Common myeloid progenitor, CD34-positive (primary cell): ENCODE results near the gene SYNM.

ENCODE experiments used
- CTCF ChIA-PET: fragments of 350-600 bp; sonication (Branson Sonifier 250); formaldehyde crosslinking; loops from one replicate; lab custom pipeline; 2021; ENCODE audit warnings: antibody characterized with exemption; lab: Charles Lee
- POLR2A ChIA-PET: fragments of 350-600 bp; sonication (Branson Sonifier 250); formaldehyde crosslinking; loops from one replicate; lab custom pipeline; 2021; ENCODE audit warnings: antibody characterized with exemption; lab: Charles Lee
- DNase-seq, 3 donors: peaks; one replicate each; pipeline versions ENCODE4 v3.0.0 to v3.0.0-alpha.2; 2013
- H3K27ac ChIP-seq, 2 experiments: 1 replicate in 1 of 2; 2 replicates in 1 of 2; pipeline ENCODE4 v1.7.0; 2013; ENCODE audit warnings: inconsistent platforms in 2 of 2, low read length in 2 of 2, mild to moderate bottlenecking in 2 of 2, low read depth in 1 of 2, moderate library complexity in 1 of 2; ENCODE audit not compliant: severe bottlenecking in 2 of 2, insufficient read depth in 1 of 2, poor library complexity in 1 of 2
- H3K27me3 ChIP-seq, 5 experiments: replicated peaks in 2 of 5; 1 replicate in 3 of 5; 2 replicates in 2 of 5; pipeline versions ENCODE4 v1.6.1 to v1.7.0; 2013; ENCODE audit warnings: low read length in 4 of 5, mild to moderate bottlenecking in 2 of 5, moderate library complexity in 2 of 5, inconsistent platforms in 1 of 5; ENCODE audit not compliant: insufficient read depth in 5 of 5, control insufficient read depth in 4 of 5
- H3K36me3 ChIP-seq, 4 experiments: 1 replicate in 2 of 4; 2 replicates in 2 of 4; pipeline versions ENCODE4 v1.6.1 to v1.7.0; 2013; ENCODE audit warnings: low read length in 3 of 4, control low read depth in 1 of 4, mild to moderate bottlenecking in 1 of 4; ENCODE audit not compliant: control insufficient read depth in 4 of 4, insufficient read depth in 4 of 4
- H3K4me1 ChIP-seq, 4 experiments: 1 replicate in 3 of 4; 2 replicates in 1 of 4; pipeline versions ENCODE4 v1.6.1 to v1.7.1; 2013; ENCODE audit warnings: low read length in 3 of 4, mild to moderate bottlenecking in 3 of 4, control low read depth in 1 of 4, inconsistent platforms in 1 of 4, moderate library complexity in 1 of 4; ENCODE audit not compliant: control insufficient read depth in 4 of 4, insufficient read depth in 4 of 4; ENCODE audit errors: control extremely low read depth in 1 of 4
- H3K4me3 ChIP-seq, 7 experiments: 1 replicate in 4 of 7; 2 replicates in 3 of 7; pipeline versions ENCODE4 v1.5.1 to v1.7.0; 2013; ENCODE audit warnings: mild to moderate bottlenecking in 7 of 7, low read length in 6 of 7, moderate library complexity in 6 of 7, inconsistent platforms in 2 of 7, low read depth in 2 of 7, control low read depth in 1 of 7; ENCODE audit not compliant: insufficient read depth in 4 of 7, control insufficient read depth in 1 of 7; ENCODE audit errors: extremely low read depth in 1 of 7
- H3K9me3 ChIP-seq, 5 experiments: 1 replicate in 4 of 5; 2 replicates in 1 of 5; pipeline versions ENCODE4 v1.6.1 to v1.7.1; 2013; ENCODE audit warnings: low read length in 4 of 5, mild to moderate bottlenecking in 2 of 5, inconsistent platforms in 1 of 5, low read depth in 1 of 5, moderate library complexity in 1 of 5; ENCODE audit not compliant: control insufficient read depth in 4 of 5, insufficient read depth in 2 of 5; ENCODE audit errors: control extremely low read depth in 1 of 5
- WGBS: methylation state at CpG from one replicate; pipeline ENCODE4 v1.1.5; 2013; ENCODE audit not compliant: insufficient coverage; 5-methylcytosine and 5-hydroxymethylcytosine counted together

The SYNM gene

GRCh38 chr15:99084965-99085364, 19.9 kb upstream of the SYNM start:
- 100% methylated on average over 1 of the region's 10 CpGs for WGBS
- CTCF ChIA-PET = no interaction called here
- DNase-seq = no peak

GRCh38 chr15:99085413-99086326, 19.2 kb upstream of the SYNM start:
- ChIA-PET CTCF (interaction anchor here (0.6 to 3.9 kb wide), 4 partner anchors 9 to 687 kb away, joined by 3 to 14 read pairs (median 4); no protein-coding TSS in a partner anchor), POLR2A (no interaction called here)
- Histone ChIP-seq H3K27ac (no peak overlapping the region), H3K4me1 (peaks cover 0 to under 1% (median 0%) of the 10 kb centered on the region in 4 experiments), H3K4me3 (no peak overlapping the region), H3K36me3 (no peaks in the 10 kb centered on the region), H3K9me3 (peaks cover 0 to 5% (median 0%) of the 10 kb centered on the region in 5 experiments), H3K27me3 (no peaks in the 10 kb centered on the region)
- no peak for DNase-seq
- 96% methylated on average over 6 of the region's 8 CpGs for WGBS

More at GRCh38 chr15:99084965-99085364, 19.9 kb upstream of the SYNM start:
- no peaks in the 10 kb centered on the region for H3K4me1 ChIP-seq
- H3K36me3 ChIP-seq = no peaks in the 10 kb centered on the region
- H3K27ac ChIP-seq = no peak overlapping the region
- POLR2A ChIA-PET = no interaction called here
- peaks cover 0 to 5% (median 0%) of the 10 kb centered on the region in 5 experiments for H3K9me3 ChIP-seq
- H3K4me3 ChIP-seq = no peak overlapping the region
- no peaks in the 10 kb centered on the region for H3K27me3 ChIP-seq

- no CpG with 5 or more reads among the region's 2 CpGs for WGBS
- Histone ChIP-seq H3K36me3 (no peaks in the 10 kb centered on the region), H3K9me3 (peaks cover 0 to 5% (median 0%) of the 10 kb centered on the region in 5 experiments), H3K4me1 (peaks cover 0 to 4% (median 0%) of the 10 kb centered on the region in 4 experiments), H3K27me3 (no peaks in the 10 kb centered on the region), H3K4me3 (no peak overlapping the region), H3K27ac (no peak overlapping the region)
- DNase-seq = no peak
- ChIA-PET CTCF (interaction anchor here (2.0 to 3.9 kb wide), 2 partner anchors 10 to 14 kb away, joined by 6 to 14 read pairs; no protein-coding TSS in a partner anchor), POLR2A (no interaction called here)
Measured at GRCh38 chr15:99086327-99086667, 18.6 kb upstream of the SYNM start.

- H3K4me3 ChIP-seq = peak overlapping the region in 1 of 7 experiments; percentile 8
- WGBS = 93% methylated on average over 9 of the region's 11 CpGs
- H3K27ac ChIP-seq = no peak overlapping the region
- no peaks in the 10 kb centered on the region for H3K27me3 ChIP-seq
- no peaks in the 10 kb centered on the region for H3K36me3 ChIP-seq
- H3K9me3 ChIP-seq = peaks cover 0 to 4% (median 0%) of the 10 kb centered on the region in 5 experiments
- CTCF ChIA-PET = interaction anchor here (0.5 to 3.9 kb wide), 5 partner anchors 9 to 15 kb away, joined by 3 to 14 read pairs (median 6); no protein-coding TSS in a partner anchor
- no peak for DNase-seq
- POLR2A ChIA-PET = no interaction called here
- H3K4me1 ChIP-seq = peaks cover 0 to 4% (median 0%) of the 10 kb centered on the region in 4 experiments
Measured at GRCh38 chr15:99087405-99087943, 17.4 kb upstream of the SYNM start.

- Histone ChIP-seq H3K27ac (no peak overlapping the region), H3K27me3 (no peaks in the 10 kb centered on the region), H3K36me3 (no peaks in the 10 kb centered on the region), H3K4me1 (peaks cover 0 to 4% (median 0%) of the 10 kb centered on the region in 4 experiments), H3K4me3 (no peak overlapping the region), H3K9me3 (no peaks in the 10 kb centered on the region)
- peak in 2 of 3 donors; percentile 35 to 37 for DNase-seq
- POLR2A ChIA-PET = no interaction called here
- CTCF ChIA-PET = interaction anchor here (2.8 to 4.7 kb wide), 2 partner anchors 11 to 12 kb away, joined by 7 to 14 read pairs; no protein-coding TSS in a partner anchor
- WGBS = no CpG with 5 or more reads among the region's 3 CpGs
Measured at GRCh38 chr15:99090011-99090699, 14.7 kb upstream of the SYNM start.

GRCh38 chr15:99090938-99091337, 13.9 kb upstream of the SYNM start:
- Histone ChIP-seq H3K9me3 (no peaks in the 10 kb centered on the region), H3K4me3 (no peak overlapping the region), H3K4me1 (peaks cover 0 to 4% (median 0%) of the 10 kb centered on the region in 4 experiments), H3K27me3 (no peaks in the 10 kb centered on the region), H3K27ac (no peak overlapping the region), H3K36me3 (no peaks in the 10 kb centered on the region)
- WGBS = 82% methylated on average over 1 of the region's 1 CpG
- ChIA-PET CTCF (interaction anchor here (0.6 to 4.7 kb wide), 4 partner anchors 12 to 123 kb away, joined by 3 to 14 read pairs (median 3); no protein-coding TSS in a partner anchor), POLR2A (no interaction called here)
- DNase-seq = no peak
